SU-DHL-6 (cell line): ENCODE results near the gene TAF8.

Experiments
- H2AFZ ChIP-seq: fragments of 200-600 bp; sonication (generic); 2 replicates; pipeline ENCODE4 v1.6.1; 2014; ENCODE audit warnings: low read depth, mild to moderate bottlenecking, moderate library complexity, mixed read lengths, antibody characterized with exemption, low read length; ENCODE audit not compliant: severe bottlenecking
- H3F3A ChIP-seq: fragments of 200-600 bp; shearing (Covaris generic); 2 replicates; pipeline ENCODE4 v1.6.0; 2016; ENCODE audit warnings: antibody characterized with exemption, mild to moderate bottlenecking; ENCODE audit not compliant: insufficient read depth
- H3K27ac ChIP-seq: fragments of 200-600 bp; sonication (generic); 2 replicates; pipeline ENCODE4 v1.5.1; 2016; ENCODE audit warnings: low read depth, mild to moderate bottlenecking, low read length, moderate library complexity, mixed read lengths
- H3K27me3 ChIP-seq: fragments of 200-600 bp; sonication (generic), shearing (Covaris generic); 2 replicates; pipeline ENCODE4 v1.6.0; 2014; ENCODE audit warnings: mild to moderate bottlenecking, low read length
- H3K36me3 ChIP-seq: fragments of 200-600 bp; sonication (generic); 2 replicates; pipeline ENCODE4 v1.6.1; 2014; ENCODE audit warnings: mild to moderate bottlenecking, low read length, mixed read lengths
- H3K4me2 ChIP-seq: fragments of 300-600, 200-600 bp; shearing (Covaris generic), sonication (generic); 2 replicates; pipeline ENCODE4 v1.6.0; 2014; ENCODE audit warnings: low read length, low read depth, mild to moderate bottlenecking; ENCODE audit not compliant: poor library complexity, severe bottlenecking
- H3K4me3 ChIP-seq: fragments of 200-600 bp; sonication (generic); 2 replicates; pipeline ENCODE4 v1.5.1; 2014; ENCODE audit warnings: antibody characterized with exemption, low read length, mild to moderate bottlenecking, mixed read lengths; ENCODE audit not compliant: insufficient read depth, poor library complexity, severe bottlenecking
- H3K79me2 ChIP-seq: fragments of 200-600 bp; sonication (generic); 2 replicates; pipeline ENCODE4 v1.6.1; 2014; ENCODE audit warnings: mild to moderate bottlenecking, low read length, moderate library complexity; ENCODE audit not compliant: insufficient read depth
- H3K9ac ChIP-seq: fragments of 200-600 bp; sonication (generic); 2 replicates; pipeline ENCODE4 v1.7.0; 2014; ENCODE audit warnings: mild to moderate bottlenecking, low read length
- H3K9me2 ChIP-seq: fragments of 200-600 bp; sonication (generic); replicated peaks from 2 replicates; pipeline ENCODE4 v1.6.1; 2014; ENCODE audit warnings: low read length; ENCODE audit not compliant: insufficient read depth
- H3K9me3 ChIP-seq: fragments of 200-600 bp; sonication (generic); 2 replicates; pipeline ENCODE4 v1.6.1; 2014; ENCODE audit warnings: low read length, mixed read lengths; ENCODE audit not compliant: insufficient read depth
- H4K20me1 ChIP-seq: fragments of 200-600 bp; sonication (generic); 2 replicates; pipeline ENCODE4 v1.6.1; 2014; ENCODE audit warnings: low read depth, mild to moderate bottlenecking, antibody characterized with exemption, low read length, moderate library complexity, mixed read lengths
- EZH2phosphoT487 ChIP-seq: fragments of 200-600 bp; sonication (generic), shearing (Covaris generic); conservative IDR thresholded peaks from 2 replicates; pipeline ENCODE4 v1.6.1; 2018; ENCODE audit warnings: mild to moderate bottlenecking, antibody characterized with exemption, low read length, moderate library complexity, mixed read lengths
- TF ChIP-seq, protein P1 (sequence below): fragments of 200-600 bp; sonication (generic); IDR thresholded peaks from one replicate; pipeline ENCODE4 v1.5.1; 2017; ENCODE audit warnings: antibody characterized with exemption, mild to moderate bottlenecking, low read length, moderate library complexity; ENCODE audit not compliant: insufficient read depth, poor library complexity, severe bottlenecking

Gene TAF8

DNA sequence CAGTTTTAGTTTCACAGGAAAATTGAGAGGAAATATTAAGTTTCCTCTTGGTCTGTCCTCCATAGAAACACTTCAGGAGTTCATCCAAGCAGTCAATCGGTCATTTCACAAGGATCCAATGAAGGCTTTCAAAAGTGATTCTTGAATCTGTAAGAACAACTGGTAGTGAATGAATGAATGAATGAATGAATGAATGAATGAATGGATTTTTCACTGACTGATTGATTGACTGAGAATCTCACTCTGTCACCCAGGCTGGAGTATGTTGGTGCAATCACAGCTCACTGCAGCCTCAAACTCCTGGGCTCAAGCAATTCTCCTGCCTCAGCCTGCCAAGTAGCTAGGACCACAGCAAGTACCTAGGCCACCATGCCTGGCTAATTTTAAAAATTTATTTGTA is 39.4 kb upstream of the TAF8 start:
- Histone ChIP-seq H3K36me3 (no peaks in the 10 kb centered on the region), H3K4me2 (peak overlapping the region; percentile 67), H3F3A (peaks cover 65% of the 10 kb centered on the region), H3K27ac (peak overlapping the region; percentile 91), H3K9me2 (no peaks in the 10 kb centered on the region), H3K9me3 (no peaks in the 10 kb centered on the region), H3K79me2 (no peaks in the 10 kb centered on the region), H3K27me3 (no peaks in the 10 kb centered on the region), H3K9ac (peak overlapping the region; percentile 54), H3K4me3 (peak overlapping the region; percentile 25), H2AFZ (peak overlapping the region; percentile 5), H4K20me1 (no peaks in the 10 kb centered on the region)
- no peak for TF ChIP-seq EZH2phosphoT487
- TF ChIP-seq, protein P1, sequence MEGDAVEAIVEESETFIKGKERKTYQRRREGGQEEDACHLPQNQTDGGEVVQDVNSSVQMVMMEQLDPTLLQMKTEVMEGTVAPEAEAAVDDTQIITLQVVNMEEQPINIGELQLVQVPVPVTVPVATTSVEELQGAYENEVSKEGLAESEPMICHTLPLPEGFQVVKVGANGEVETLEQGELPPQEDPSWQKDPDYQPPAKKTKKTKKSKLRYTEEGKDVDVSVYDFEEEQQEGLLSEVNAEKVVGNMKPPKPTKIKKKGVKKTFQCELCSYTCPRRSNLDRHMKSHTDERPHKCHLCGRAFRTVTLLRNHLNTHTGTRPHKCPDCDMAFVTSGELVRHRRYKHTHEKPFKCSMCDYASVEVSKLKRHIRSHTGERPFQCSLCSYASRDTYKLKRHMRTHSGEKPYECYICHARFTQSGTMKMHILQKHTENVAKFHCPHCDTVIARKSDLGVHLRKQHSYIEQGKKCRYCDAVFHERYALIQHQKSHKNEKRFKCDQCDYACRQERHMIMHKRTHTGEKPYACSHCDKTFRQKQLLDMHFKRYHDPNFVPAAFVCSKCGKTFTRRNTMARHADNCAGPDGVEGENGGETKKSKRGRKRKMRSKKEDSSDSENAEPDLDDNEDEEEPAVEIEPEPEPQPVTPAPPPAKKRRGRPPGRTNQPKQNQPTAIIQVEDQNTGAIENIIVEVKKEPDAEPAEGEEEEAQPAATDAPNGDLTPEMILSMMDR = no peak

DNA sequence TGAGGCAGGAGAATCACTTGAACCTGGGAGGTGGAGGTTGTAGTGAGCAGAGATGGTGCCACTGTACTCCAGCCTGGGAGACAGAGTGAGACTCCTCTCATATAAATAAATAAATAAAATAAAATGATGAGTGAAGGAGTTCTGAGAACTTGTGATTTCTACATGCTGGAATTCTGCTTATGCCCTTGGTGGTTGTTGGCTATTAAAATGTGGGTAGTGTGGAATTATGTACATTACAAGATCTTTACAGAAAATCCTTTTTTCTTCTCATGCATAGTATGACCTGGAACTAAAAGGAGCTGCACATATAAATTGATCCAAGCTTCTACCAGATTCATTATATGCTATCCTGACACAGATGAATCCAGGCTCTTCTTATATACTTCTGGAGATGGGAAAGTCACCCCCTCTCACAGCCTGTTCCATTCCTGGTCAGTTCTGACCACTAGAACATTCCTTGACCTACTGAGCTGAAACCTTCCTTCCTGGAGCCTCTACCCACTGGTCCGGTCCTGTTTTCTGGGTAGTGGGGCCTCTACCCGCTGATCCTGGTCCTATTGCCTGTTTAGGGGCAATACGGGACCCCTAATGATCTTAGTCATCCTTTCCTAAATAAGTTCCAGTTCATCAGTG is 37.7 kb upstream of the TAF8 start:
- no peak for TF ChIP-seq EZH2phosphoT487
- TF ChIP-seq, protein P1 = no peak
- Histone ChIP-seq H3K79me2 (no peaks in the 10 kb centered on the region), H3K4me2 (no peak overlapping the region)

DNA sequence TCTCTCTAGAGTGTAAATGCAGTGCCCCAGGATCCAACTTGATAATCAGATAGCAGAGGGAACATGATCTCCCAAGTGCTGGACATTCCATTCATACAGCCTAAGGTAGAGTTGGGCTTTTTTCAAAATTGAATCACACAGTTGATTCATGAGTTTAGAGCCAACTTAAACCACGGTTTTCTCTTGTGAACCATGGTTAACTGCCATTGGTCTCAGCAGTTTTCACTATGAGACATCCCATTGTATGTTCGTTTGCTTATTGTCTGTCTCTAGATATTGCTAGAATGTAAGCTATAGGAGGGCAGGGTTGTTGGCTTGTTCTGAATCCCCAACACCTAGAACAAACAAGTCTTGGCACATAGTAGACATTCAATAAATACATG is 37.2 kb upstream of the TAF8 start:
- no peak overlapping the region for H3K4me3 ChIP-seq

More for the DNA sequence above, 37.7 kb upstream of the TAF8 start:
- H2AFZ ChIP-seq = no peak overlapping the region
- H3K9me2 ChIP-seq = no peaks in the 10 kb centered on the region
- no peaks in the 10 kb centered on the region for H4K20me1 ChIP-seq
- no peaks in the 10 kb centered on the region for H3K27me3 ChIP-seq
- H3F3A ChIP-seq = peaks cover 61% of the 10 kb centered on the region
- H3K9me3 ChIP-seq = no peaks in the 10 kb centered on the region
- peak overlapping the region; percentile 25 for H3K27ac ChIP-seq
- no peak overlapping the region for H3K9ac ChIP-seq
- H3K4me3 ChIP-seq = no peak overlapping the region
- no peaks in the 10 kb centered on the region for H3K36me3 ChIP-seq

More for the DNA sequence above, 37.2 kb upstream of the TAF8 start:
- TF ChIP-seq EZH2phosphoT487 = no peak
- TF ChIP-seq, protein P1 = no peak
- Histone ChIP-seq H3F3A (peaks cover 57% of the 10 kb centered on the region), H3K9me3 (no peaks in the 10 kb centered on the region), H3K9me2 (no peaks in the 10 kb centered on the region), H3K9ac (no peak overlapping the region), H2AFZ (no peak overlapping the region), H3K4me2 (no peak overlapping the region), H3K27me3 (no peaks in the 10 kb centered on the region), H3K79me2 (no peaks in the 10 kb centered on the region), H3K36me3 (no peaks in the 10 kb centered on the region), H4K20me1 (no peaks in the 10 kb centered on the region), H3K27ac (peak overlapping the region; percentile 25; the same call in 1 of the 2 replicates)
